Activated CD8-positive, alpha-beta T cell treated with anti-CD3 and anti-CD28 coated beads for 36 hours (primary cell): ENCODE results near the gene PLEKHA6. TPM values are rescaled to one million over a fixed set of nuclear protein-coding genes. Genes with fewer than 3 reads are reported as not detected.

Experiments used
- ATAC-seq: fragments of 200-7000 bp; cut with Tn5 transposase; one replicate; pipeline ENCODE4 v1.10.0; 2021; ENCODE audit warnings: mild to moderate bottlenecking, moderate library complexity
- CTCF ChIA-PET: fragments of 350-600 bp; sonication (Branson Sonifier 250); formaldehyde crosslinking; loops from one replicate; lab custom pipeline; 2021; ENCODE audit warnings: antibody characterized with exemption; lab: Charles Lee
- POLR2A ChIA-PET: fragments of 350-600 bp; sonication (Branson Sonifier 250); formaldehyde crosslinking; loops from one replicate; lab custom pipeline; 2021; ENCODE audit warnings: antibody characterized with exemption; lab: Charles Lee
- DNase-seq: peaks from one replicate; pipeline ENCODE4 v3.0.0-alpha.2; 2020
- H3K27ac Mint-ChIP-seq: one replicate; pipeline ENCODE4 v1.8.0; 2021; ENCODE audit warnings: mild to moderate bottlenecking, mixed read lengths
- H3K27me3 Mint-ChIP-seq: one replicate; pipeline ENCODE4 v1.8.0; 2021; ENCODE audit warnings: mixed read lengths
- H3K36me3 Mint-ChIP-seq: one replicate; pipeline ENCODE4 v1.8.0; 2021; ENCODE audit warnings: low read depth, mixed read lengths
- H3K4me1 Mint-ChIP-seq: one replicate; pipeline ENCODE4 v1.8.0; 2021; ENCODE audit warnings: low read depth, mixed read lengths
- H3K4me3 Mint-ChIP-seq: one replicate; pipeline ENCODE4 v1.8.0; 2021; ENCODE audit warnings: mild to moderate bottlenecking, moderate library complexity, mixed read lengths
- H3K9me3 Mint-ChIP-seq: one replicate; pipeline ENCODE4 v1.8.0; 2021; ENCODE audit warnings: mixed read lengths
- intact Hi-C: fragments of 100-400 bp; cut with micrococcal nuclease; formaldehyde crosslinking; loops from one replicate; pipeline ENCODE4 v1.10.0; 2022
- total RNA-seq, 2 experiments: library from RNA; stranded (reverse); gene quantifications; one replicate each; pipeline ENCODE4 v1.2.3, GENCODE V29; 2021
- TF ChIP-seq, protein P1 (sequence below): fragments of 200-600 bp; IDR thresholded peaks from one replicate; pipeline ENCODE4 v1.8.0; 2022; ENCODE audit warnings: antibody characterized with exemption, mild to moderate bottlenecking

The PLEKHA6 gene
- total RNA-seq, 2 experiments from 2014 or later: 3.0 to 3.7 TPM

DNA sequence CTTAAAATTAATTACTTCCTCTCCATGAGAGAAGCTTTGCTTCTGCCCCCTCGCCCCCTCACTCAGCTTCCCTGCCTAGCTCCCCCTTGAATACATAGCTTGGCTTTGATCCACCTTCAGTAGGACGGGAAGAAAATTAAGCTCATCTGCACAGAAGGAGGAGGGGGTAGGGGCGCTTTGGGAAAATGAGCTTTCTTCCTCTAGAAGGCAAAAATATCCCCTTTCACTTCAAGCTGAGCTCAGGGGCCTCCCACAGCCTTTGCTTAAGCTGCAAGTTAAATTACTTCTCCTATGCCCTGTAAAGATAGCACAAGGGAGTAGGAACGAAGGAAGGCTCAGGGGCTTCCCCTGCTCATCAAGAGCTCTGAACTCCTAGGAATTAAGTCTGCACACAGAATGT, 80.8 kb downstream of the PLEKHA6 start:
- H3K4me1 Mint-ChIP-seq: no peaks in the 10 kb centered on the region
- H3K27ac Mint-ChIP-seq: no peak overlapping the region
- ChIA-PET CTCF (interaction anchor here (1.3 to 2.2 kb wide), 3 partner anchors 20 to 120 kb away, joined by 4 to 9 read pairs (median 4); no protein-coding TSS in a partner anchor), POLR2A (interaction anchor here (0.8 kb wide), 1 partner anchor 19 kb away, joined by 3 read pairs; no protein-coding TSS in a partner anchor)
- no peaks in the 10 kb centered on the region for H3K9me3 Mint-ChIP-seq
- no peak overlapping the region for H3K4me3 Mint-ChIP-seq
- no peak for ATAC-seq
- intact Hi-C loops: no loop called here
- H3K27me3 Mint-ChIP-seq: no peaks in the 10 kb centered on the region
- no peak for DNase-seq
- TF ChIP-seq, protein P1, sequence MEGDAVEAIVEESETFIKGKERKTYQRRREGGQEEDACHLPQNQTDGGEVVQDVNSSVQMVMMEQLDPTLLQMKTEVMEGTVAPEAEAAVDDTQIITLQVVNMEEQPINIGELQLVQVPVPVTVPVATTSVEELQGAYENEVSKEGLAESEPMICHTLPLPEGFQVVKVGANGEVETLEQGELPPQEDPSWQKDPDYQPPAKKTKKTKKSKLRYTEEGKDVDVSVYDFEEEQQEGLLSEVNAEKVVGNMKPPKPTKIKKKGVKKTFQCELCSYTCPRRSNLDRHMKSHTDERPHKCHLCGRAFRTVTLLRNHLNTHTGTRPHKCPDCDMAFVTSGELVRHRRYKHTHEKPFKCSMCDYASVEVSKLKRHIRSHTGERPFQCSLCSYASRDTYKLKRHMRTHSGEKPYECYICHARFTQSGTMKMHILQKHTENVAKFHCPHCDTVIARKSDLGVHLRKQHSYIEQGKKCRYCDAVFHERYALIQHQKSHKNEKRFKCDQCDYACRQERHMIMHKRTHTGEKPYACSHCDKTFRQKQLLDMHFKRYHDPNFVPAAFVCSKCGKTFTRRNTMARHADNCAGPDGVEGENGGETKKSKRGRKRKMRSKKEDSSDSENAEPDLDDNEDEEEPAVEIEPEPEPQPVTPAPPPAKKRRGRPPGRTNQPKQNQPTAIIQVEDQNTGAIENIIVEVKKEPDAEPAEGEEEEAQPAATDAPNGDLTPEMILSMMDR: no peak
- no peaks in the 10 kb centered on the region for H3K36me3 Mint-ChIP-seq

DNA sequence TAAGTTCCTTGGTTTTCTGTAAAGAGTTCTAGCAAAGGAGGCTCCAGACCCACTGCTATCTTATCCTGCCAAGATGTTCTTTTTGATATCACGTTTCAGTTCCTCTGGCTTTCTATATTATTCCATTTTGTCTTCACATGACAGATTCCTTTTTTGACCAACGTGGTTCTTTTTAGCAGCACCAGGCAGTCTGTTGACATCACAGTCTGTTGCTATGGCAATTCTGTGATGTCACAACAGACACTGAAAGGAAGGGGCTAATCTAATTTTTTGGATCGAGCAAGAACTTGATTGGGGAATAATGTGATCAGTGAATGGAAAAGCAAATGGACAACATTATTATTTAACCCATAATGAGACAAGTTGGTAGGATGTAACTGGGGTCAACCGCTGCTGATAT, 81.5 kb downstream of the PLEKHA6 start:
- Mint-ChIP-seq H3K4me1 (no peaks in the 10 kb centered on the region), H3K9me3 (no peaks in the 10 kb centered on the region), H3K36me3 (no peaks in the 10 kb centered on the region), H3K27me3 (no peaks in the 10 kb centered on the region), H3K27ac (no peak overlapping the region), H3K4me3 (no peak overlapping the region)
- CTCF ChIA-PET: interaction anchor here (0.6 to 2.2 kb wide), 4 partner anchors 19 to 1442 kb away, joined by 3 to 9 read pairs (median 4); no protein-coding TSS in a partner anchor
- TF ChIP-seq, protein P1: no peak
- intact Hi-C loops: no loop called here
- ATAC-seq: no peak
- no peak for DNase-seq
- POLR2A ChIA-PET: no interaction called here

DNA sequence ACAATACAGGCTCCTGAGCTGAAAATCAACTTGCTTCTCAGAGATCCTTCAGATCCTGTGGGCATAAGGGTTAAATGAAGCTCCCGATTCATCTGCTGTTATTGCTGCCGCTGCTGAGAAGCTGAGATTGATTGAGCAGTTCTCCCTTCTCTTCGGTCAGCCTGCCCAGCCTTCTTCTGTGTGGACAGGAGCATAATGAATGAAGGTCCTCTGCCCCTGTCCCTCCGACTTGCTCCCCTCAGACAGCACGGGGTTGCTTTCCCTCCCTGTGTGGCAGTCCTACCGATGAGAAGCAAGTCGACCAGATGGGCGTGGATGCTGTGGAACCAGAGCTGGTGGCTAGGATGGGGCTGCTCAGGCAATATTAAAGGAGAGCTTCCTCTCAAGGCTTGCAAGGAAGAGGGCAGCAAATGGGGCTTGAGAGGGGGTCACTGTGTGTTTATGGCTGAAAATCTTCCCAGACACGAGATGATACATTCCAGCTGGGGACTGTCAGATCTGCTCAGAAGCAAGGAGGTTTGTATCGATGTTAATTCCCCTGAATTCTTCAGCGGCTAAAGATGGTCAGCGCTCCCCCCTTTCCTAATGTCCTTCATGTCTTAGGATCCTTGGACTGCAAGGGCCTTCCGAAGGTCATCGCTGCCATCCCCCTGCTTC, 82.0 kb downstream of the PLEKHA6 start:
- no peak overlapping the region for H3K27ac Mint-ChIP-seq
- no peaks in the 10 kb centered on the region for H3K27me3 Mint-ChIP-seq
- TF ChIP-seq, protein P1: no peak
- no peak overlapping the region for H3K4me3 Mint-ChIP-seq
- H3K9me3 Mint-ChIP-seq: no peaks in the 10 kb centered on the region
- H3K4me1 Mint-ChIP-seq: no peaks in the 10 kb centered on the region
- ATAC-seq (no peak), DNase-seq (no peak)
- CTCF ChIA-PET: interaction anchor here (0.6 to 2.2 kb wide), 3 partner anchors 19 to 1442 kb away, joined by 3 to 9 read pairs (median 4); no protein-coding TSS in a partner anchor
- POLR2A ChIA-PET: no interaction called here
- intact Hi-C loops: no loop called here
- no peaks in the 10 kb centered on the region for H3K36me3 Mint-ChIP-seq

DNA sequence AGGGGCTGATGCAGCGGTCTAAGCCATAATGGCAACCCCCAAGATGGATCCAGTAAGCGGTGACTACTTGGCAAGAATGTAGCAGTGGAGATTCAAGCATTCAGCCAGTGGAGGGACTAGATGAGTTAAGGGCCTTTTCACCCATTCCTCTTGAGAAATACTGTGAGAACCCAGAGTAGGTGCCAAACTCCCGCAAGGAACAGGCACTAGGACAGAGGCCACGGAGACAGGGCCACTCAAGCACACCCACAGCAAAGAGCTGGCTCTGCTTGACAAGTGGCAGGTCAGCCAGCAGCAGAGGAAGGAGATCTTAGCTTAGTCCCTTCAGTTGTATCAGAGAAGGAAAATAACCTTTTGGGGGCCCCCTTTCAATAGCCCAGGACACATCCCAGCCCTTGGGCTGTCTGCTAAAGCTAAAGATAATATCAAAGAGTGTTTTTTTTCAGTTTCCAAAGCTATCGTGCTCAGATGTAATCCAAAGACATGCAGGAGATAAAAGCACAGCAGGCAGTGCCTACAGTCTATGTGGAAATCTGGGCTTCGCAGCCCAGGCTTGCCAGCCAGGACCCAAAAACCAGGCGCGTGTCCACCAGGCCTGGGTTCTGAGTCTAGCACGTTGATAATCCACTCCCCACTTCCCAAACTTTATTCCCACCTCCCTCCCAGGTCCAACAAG, 83.9 kb downstream of the PLEKHA6 start:
- intact Hi-C loops: no loop called here
- POLR2A ChIA-PET: no interaction called here
- DNase-seq (no peak), ATAC-seq (no peak)
- H3K36me3 Mint-ChIP-seq: no peaks in the 10 kb centered on the region
- no peaks in the 10 kb centered on the region for H3K9me3 Mint-ChIP-seq
- no peaks in the 10 kb centered on the region for H3K4me1 Mint-ChIP-seq
- no peak overlapping the region for H3K4me3 Mint-ChIP-seq
- no peaks in the 10 kb centered on the region for H3K27me3 Mint-ChIP-seq
- H3K27ac Mint-ChIP-seq: no peak overlapping the region
- TF ChIP-seq, protein P1: no peak
- CTCF ChIA-PET: interaction anchor here (0.9 to 1.6 kb wide), 2 partner anchors 14 to 87 kb away, joined by 3 to 5 read pairs; no protein-coding TSS in a partner anchor

DNA sequence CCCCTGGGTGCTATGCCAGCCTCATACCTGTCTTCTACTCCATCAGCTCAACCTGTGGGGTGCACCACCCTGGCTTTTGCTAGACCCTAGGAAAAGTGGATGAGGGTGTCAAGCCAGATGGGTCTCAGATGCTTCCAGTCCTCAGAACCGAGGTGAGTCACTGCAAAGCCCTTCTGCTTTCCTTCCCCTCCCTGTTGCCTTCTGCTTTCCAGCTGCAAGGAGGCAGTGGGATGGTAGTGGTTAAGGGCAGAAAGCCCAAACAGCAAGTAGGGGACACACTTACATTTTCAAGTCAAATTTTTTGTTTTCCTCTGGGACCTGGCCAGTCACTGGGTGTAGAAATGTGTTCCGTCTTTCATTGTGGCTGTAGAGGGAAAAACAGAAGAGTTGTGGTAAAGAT, 85.3 kb downstream of the PLEKHA6 start:
- no peak overlapping the region for H3K27ac Mint-ChIP-seq
- no peaks in the 10 kb centered on the region for H3K4me1 Mint-ChIP-seq
- H3K27me3 Mint-ChIP-seq: no peaks in the 10 kb centered on the region
- ChIA-PET POLR2A (no interaction called here), CTCF (interaction anchor here (1.3 to 1.6 kb wide), 2 partner anchors 67 to 88 kb away, joined by 4 to 5 read pairs; no protein-coding TSS in a partner anchor)
- no peaks in the 10 kb centered on the region for H3K36me3 Mint-ChIP-seq
- no peak overlapping the region for H3K4me3 Mint-ChIP-seq
- TF ChIP-seq, protein P1: no peak
- intact Hi-C loops: no loop called here
- H3K9me3 Mint-ChIP-seq: no peaks in the 10 kb centered on the region
- ATAC-seq (no peak), DNase-seq (no peak)
